Measurements from ENCODE around the gene PFN3. TPM values are rescaled to one million over a fixed set of nuclear protein-coding genes. Genes with fewer than 3 reads are reported as not detected.
A peak's percentile ranks its signal among the peaks of the same experiment; 100 is the strongest.

The PFN3 gene
- total and polyA plus RNA-seq, 2 of the 13 experiments (the other 11 are each of a cell fraction or from before 2014, with no cell fraction given) = not detected

DNA sequence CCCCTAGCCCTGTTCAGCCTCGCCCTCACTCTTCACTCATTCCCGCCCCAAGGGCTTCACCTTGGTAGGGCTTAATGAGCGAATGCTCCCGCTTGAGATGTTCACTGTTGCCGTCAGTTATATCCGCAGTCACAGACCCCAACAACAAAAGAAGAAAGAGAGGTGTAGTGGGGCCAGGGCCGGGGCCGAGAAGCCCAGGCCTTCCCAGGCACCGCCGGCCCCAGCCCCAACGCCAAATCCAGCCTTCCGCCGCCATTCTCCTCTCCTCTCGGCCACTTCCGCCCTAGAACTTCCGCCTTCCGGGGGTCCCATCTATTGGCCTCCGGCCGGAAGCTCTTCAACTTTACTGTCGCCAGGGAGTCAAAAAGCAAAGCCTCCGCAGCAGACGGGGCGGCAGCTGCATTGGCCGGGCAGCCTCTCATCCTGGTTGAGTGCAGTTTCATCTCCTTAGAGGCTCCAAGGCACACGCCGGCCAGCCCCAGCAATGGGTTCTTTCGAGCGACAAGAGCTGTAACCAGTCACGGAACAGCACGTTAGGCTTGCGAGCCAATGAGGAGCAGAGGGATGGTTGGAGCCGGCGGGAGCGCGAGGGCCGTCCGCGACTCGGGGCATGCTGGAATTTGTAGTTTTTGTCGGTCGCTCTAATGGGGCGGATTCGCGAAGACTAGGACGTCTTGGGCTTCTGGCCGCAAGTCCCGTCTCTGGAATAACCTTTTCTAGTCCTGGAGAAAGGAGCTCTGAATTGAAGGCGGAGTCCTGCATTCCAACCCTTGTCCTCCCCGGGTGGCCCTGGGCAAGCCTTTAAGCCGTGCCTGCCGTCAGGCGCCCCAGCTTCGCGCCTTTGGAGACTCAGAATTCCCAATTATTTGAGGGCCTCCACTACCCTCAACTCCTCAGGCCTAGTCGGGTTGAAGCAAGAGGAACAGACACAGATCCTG lies 48.8 kb downstream of the PFN3 start, which contains the start of gene LMAN2 (continued):
- TF ChIP-seq, protein P1, sequence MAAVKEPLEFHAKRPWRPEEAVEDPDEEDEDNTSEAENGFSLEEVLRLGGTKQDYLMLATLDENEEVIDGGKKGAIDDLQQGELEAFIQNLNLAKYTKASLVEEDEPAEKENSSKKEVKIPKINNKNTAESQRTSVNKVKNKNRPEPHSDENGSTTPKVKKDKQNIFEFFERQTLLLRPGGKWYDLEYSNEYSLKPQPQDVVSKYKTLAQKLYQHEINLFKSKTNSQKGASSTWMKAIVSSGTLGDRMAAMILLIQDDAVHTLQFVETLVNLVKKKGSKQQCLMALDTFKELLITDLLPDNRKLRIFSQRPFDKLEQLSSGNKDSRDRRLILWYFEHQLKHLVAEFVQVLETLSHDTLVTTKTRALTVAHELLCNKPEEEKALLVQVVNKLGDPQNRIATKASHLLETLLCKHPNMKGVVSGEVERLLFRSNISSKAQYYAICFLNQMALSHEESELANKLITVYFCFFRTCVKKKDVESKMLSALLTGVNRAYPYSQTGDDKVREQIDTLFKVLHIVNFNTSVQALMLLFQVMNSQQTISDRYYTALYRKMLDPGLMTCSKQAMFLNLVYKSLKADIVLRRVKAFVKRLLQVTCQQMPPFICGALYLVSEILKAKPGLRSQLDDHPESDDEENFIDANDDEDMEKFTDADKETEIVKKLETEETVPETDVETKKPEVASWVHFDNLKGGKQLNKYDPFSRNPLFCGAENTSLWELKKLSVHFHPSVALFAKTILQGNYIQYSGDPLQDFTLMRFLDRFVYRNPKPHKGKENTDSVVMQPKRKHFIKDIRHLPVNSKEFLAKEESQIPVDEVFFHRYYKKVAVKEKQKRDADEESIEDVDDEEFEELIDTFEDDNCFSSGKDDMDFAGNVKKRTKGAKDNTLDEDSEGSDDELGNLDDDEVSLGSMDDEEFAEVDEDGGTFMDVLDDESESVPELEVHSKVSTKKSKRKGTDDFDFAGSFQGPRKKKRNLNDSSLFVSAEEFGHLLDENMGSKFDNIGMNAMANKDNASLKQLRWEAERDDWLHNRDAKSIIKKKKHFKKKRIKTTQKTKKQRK (IDR thresholded peaks at IDR 0.05; ENCODE audit: low read length) = no peak
- TF ChIP-seq, protein P2, sequence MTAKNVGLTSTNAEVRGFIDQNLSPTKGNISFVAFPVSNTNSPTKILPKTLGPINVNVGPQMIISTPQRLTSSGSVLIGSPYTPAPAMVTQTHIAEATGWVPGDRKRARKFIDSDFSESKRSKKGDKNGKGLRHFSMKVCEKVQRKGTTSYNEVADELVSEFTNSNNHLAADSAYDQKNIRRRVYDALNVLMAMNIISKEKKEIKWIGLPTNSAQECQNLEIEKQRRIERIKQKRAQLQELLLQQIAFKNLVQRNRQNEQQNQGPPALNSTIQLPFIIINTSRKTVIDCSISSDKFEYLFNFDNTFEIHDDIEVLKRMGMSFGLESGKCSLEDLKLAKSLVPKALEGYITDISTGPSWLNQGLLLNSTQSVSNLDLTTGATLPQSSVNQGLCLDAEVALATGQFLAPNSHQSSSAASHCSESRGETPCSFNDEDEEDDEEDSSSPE (CRISPR knock-in tag; IDR thresholded peaks at IDR 0.05) = peak; percentile 77
- TF ChIP-seq, protein P3, sequence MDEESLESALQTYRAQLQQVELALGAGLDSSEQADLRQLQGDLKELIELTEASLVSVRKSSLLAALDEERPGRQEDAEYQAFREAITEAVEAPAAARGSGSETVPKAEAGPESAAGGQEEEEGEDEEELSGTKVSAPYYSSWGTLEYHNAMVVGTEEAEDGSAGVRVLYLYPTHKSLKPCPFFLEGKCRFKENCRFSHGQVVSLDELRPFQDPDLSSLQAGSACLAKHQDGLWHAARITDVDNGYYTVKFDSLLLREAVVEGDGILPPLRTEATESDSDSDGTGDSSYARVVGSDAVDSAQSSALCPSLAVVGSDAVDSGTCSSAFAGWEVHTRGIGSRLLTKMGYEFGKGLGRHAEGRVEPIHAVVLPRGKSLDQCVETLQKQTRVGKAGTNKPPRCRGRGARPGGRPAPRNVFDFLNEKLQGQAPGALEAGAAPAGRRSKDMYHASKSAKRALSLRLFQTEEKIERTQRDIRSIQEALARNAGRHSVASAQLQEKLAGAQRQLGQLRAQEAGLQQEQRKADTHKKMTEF (CRISPR knock-in tag; IDR thresholded peaks at IDR 0.05) = peak; percentile 91
- 0 out of 2 replicates have a peak, but pooled peaks have one; percentile 56 for TF ChIP-seq PAX8 (CRISPR knock-in tag; IDR thresholded peaks at IDR 0.05; ENCODE audit: borderline replicate concordance)
- TF ChIP-seq ZFP1 (CRISPR knock-in tag; IDR thresholded peaks at IDR 0.05) = 0 out of 2 replicates have a peak, but pooled peaks have one; percentile 55
- TF ChIP-seq, protein P4, sequence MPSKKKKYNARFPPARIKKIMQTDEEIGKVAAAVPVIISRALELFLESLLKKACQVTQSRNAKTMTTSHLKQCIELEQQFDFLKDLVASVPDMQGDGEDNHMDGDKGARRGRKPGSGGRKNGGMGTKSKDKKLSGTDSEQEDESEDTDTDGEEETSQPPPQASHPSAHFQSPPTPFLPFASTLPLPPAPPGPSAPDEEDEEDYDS (CRISPR knock-in tag; IDR thresholded peaks at IDR 0.05) = peak; percentile 41; the same call in 1 of the 2 replicates
- TF ChIP-seq, protein P5, sequence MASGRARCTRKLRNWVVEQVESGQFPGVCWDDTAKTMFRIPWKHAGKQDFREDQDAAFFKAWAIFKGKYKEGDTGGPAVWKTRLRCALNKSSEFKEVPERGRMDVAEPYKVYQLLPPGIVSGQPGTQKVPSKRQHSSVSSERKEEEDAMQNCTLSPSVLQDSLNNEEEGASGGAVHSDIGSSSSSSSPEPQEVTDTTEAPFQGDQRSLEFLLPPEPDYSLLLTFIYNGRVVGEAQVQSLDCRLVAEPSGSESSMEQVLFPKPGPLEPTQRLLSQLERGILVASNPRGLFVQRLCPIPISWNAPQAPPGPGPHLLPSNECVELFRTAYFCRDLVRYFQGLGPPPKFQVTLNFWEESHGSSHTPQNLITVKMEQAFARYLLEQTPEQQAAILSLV (CRISPR knock-in tag; IDR thresholded peaks at IDR 0.05; ENCODE audit: borderline replicate concordance) = peak; percentile 70; the same call in 1 of the 2 replicates
- 0 out of 2 replicates have a peak, but pooled peaks have one; percentile 47 for TF ChIP-seq ZNF510 (CRISPR knock-in tag; IDR thresholded peaks at IDR 0.05; ENCODE audit: low read depth)
- TF ChIP-seq SRSF1 (optimal IDR thresholded peaks at IDR 0.05; ENCODE audit: low read depth, low read length) = peak; percentile 83
- TF ChIP-seq ZNF841 (CRISPR knock-in tag; IDR thresholded peaks at IDR 0.05; ENCODE audit: borderline replicate concordance) = no peak
- no peak for TF ChIP-seq ARNT (IDR thresholded peaks at IDR 0.05)
- TF ChIP-seq ZSCAN31 (CRISPR knock-in tag; IDR thresholded peaks at IDR 0.05; ENCODE audit: low read depth) = peak; percentile 57; the same call in 1 of the 2 replicates
- peak; percentile 63; the same call in 1 of the 2 replicates for TF ChIP-seq ZNF343 (CRISPR knock-in tag; IDR thresholded peaks at IDR 0.05)
- TF ChIP-seq RBFOX2 (IDR thresholded peaks at IDR 0.05; ENCODE audit: low read depth, low read length) = peak; percentile 75
- peak; percentile 97 for TF ChIP-seq ZBTB38 (CRISPR knock-in tag; IDR thresholded peaks at IDR 0.05)
- peak; percentile 98 for TF ChIP-seq KAT8 (CRISPR knock-in tag; IDR thresholded peaks at IDR 0.05)
- peak; percentile 60; the same call in 1 of the 2 replicates for TF ChIP-seq ELF3 (CRISPR knock-in tag; IDR thresholded peaks at IDR 0.05)
- TF ChIP-seq ZNF264 (CRISPR knock-in tag; IDR thresholded peaks at IDR 0.05) = peak; percentile 45; the same call in 1 of the 2 replicates

All from HepG2 (cell line).